AG04449 (cell line): ENCODE measurements around the gene C16orf90.

ENCODE experiments used
- CTCF ChIA-PET: fragments of 350-600 bp; formaldehyde crosslinking; extraction: SDS; loops from one replicate; lab custom pipeline; 2021; ENCODE audit warnings: antibody characterized with exemption; lab: Yijun Ruan, JAX
- POLR2A ChIA-PET: fragments of 400-600, 350-600 bp; formaldehyde crosslinking; extraction: SDS; loops from one replicate; lab custom pipeline; 2020; ENCODE audit warnings: antibody characterized with exemption, inconsistent platforms; lab: Yijun Ruan, JAX
- DNase-seq: peaks from one replicate; pipeline ENCODE4 v3.0.0-alpha.2; 2010; ENCODE audit warnings: low read depth, low spot score
- H3K4me3 ChIP-seq: 2 replicates; pipeline ENCODE4 v1.5.1; 2011; ENCODE audit warnings: low read depth, mild to moderate bottlenecking, control low read depth, low read length
- TF ChIP-seq, protein P1 (sequence below): IDR thresholded peaks from one replicate; pipeline ENCODE4 v1.5.1; 2011; ENCODE audit warnings: mild to moderate bottlenecking, moderate library complexity, low read length, control low read depth, inconsistent platforms; ENCODE audit not compliant: insufficient read depth; ENCODE audit errors: missing control alignments

Gene C16orf90

DNA sequence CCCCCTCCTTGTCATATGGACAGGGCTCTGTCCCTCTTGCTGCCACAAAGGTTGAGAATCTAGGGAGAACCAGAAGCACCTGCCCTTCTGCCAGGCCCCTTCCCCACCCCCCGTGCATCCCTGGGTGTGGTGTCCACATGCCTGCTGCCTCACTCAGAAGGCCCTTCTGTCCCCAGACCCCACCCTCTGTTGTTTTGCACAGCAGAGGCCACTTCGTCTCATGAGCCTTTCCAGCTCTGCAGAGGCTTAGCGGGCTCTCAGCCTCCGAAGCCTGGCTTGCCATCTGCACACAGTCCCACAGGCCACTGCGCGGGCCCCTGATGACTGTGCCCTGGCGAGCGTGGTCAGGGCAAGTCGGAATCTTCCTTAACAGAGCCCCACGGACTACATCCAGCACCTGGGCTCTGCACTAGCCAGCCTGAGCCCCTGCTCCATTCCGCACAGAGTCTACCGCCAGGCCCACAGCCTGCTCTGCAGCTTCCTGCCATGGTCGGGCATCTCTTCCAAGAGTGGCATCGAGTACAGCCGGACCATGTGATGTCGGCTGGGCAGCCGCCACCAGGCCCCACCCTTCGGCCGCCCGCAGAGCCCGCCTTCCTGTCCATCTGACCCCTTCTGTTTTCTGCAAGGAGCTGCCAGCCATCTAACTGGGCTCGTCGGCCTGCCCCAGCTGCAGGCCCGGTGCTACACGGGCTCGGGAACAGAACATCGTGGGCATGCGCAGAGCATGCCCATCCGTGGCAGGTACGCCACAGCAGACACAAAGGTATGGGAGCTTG is 10.8 kb downstream of the C16orf90 start:
- H3K4me3 ChIP-seq: no peak overlapping the region
- no peak for DNase-seq
- TF ChIP-seq, protein P1, sequence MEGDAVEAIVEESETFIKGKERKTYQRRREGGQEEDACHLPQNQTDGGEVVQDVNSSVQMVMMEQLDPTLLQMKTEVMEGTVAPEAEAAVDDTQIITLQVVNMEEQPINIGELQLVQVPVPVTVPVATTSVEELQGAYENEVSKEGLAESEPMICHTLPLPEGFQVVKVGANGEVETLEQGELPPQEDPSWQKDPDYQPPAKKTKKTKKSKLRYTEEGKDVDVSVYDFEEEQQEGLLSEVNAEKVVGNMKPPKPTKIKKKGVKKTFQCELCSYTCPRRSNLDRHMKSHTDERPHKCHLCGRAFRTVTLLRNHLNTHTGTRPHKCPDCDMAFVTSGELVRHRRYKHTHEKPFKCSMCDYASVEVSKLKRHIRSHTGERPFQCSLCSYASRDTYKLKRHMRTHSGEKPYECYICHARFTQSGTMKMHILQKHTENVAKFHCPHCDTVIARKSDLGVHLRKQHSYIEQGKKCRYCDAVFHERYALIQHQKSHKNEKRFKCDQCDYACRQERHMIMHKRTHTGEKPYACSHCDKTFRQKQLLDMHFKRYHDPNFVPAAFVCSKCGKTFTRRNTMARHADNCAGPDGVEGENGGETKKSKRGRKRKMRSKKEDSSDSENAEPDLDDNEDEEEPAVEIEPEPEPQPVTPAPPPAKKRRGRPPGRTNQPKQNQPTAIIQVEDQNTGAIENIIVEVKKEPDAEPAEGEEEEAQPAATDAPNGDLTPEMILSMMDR: no peak
- CTCF ChIA-PET: interaction anchor here (1.0 to 1.4 kb wide), 2 partner anchors 10 to 20 kb away, joined by 3 read pairs; no protein-coding TSS in a partner anchor
- POLR2A ChIA-PET: no interaction called here

DNA sequence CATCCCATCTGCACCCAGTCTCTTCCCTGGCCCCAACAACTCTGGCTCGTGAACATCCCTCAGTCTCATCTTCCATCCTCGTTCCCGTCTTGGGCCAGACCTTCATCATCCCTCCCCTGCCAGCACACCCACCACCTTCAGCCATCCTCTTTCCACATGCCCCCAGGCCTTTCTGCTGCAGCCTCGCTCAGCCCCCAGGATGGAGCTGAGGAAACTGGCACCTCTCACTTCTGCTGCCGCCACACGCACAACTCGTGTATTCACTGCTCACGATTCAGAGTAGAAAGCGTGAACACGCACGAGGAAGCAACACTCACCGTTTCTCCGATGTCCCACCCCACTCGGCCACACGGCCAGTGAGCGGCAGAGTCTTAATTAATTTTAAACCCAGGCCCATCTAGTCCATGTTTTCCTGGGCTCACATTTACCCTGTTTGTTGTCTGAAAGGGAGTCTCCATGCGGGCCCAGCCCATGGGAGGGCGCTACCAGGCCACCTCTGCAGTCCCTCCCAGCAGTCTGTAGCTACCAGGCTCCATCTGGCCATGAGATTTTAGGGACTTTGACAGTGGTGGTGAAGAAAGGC is 12.5 kb downstream of the C16orf90 start:
- CTCF ChIA-PET: interaction anchor here (1.4 kb wide), 1 partner anchor 12 kb away, joined by 3 read pairs; no protein-coding TSS in a partner anchor
- TF ChIP-seq, protein P1: no peak
- POLR2A ChIA-PET: no interaction called here
- H3K4me3 ChIP-seq: no peak overlapping the region
- DNase-seq: no peak

DNA sequence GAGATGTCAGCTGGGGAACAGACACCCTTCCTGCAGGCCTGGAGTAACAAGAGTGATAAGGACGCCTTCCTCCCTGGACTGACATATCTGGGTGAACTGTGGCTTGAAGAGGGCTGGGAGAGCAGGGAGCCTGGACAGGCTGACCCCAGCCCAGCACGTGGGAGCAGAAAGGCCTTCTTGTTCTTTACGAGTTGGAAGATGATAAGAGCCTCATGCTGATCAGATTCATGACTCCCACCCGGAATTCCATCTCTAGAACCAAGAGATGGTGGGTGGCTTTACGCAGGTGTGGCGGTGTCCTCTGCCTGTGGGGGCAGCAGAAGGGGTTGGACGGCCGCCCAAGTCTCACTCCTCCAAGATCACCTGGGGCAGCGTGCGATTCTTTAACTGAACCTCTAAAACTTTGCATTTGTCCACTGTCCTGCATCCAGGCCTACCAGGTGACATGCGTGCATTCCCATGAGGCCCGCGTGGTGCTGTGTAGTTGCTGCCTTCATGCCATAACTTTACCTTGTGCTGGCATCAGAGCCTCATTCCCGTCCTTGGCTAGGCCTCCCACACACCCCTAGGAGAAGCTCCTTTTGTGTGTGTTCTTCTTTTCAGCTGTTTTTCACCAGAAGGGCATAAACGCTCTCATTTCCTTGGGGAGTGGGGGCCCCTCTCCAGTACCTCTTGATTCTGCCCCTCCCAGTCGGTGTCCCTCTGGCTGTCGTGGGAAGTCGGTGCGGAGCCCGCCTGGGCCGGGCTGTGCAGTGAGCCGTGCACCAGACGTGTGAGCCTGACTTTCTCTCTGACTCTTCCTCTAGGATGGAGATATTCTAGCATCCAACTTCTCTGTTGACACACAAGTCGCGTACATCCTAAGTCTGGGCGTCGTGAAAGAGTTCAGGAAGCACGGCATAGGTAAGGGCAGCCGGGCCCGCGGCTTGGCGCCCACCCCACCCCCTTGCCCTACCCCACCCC is 13.3 kb downstream of the C16orf90 start:
- ChIA-PET POLR2A (no interaction called here), CTCF (no interaction called here)

DNA sequence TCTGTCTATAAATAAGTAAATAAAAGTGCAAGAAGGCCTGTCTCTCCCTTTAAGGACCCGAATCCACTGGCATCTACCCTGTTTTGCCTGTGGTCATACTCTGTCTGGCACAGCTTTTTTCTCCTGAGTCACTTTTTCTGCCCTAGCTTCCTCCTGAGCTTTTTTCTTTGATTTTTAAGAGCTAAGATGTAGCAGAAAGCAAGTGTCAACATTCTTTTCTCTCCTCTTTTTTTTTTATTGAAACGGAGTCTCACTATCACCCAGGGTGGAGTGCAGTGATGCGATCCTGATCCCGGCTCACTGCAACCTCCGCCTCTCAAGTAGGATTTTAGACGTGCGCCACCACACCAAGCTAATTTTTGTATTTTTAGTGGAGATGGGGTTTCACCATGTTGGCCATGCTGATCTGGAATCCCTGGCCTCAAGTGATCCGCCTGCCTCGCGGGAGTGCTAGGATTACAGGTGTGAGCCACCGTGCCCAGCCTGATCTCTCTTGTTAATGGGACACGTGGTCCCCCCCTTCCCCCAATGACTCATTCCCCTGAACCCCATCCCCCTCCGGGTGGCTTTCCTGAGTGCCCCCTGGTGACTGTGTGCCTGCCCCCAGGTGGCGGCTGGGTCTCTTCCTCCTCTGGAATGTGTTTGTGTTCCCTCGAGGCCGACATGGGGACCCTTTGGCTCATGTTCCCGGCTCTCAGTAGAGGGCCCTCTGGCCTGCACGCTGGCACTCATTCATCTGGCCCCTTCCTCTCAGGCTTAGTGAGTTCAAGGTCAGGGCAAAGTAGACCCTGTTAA is 14.2 kb downstream of the C16orf90 start:
- CTCF ChIA-PET: interaction anchor here (1.1 kb wide), 1 partner anchor 9 kb away, joined by 3 read pairs; no protein-coding TSS in a partner anchor

More for the DNA sequence above, 13.3 kb downstream of the C16orf90 start:
- no peak for DNase-seq
- TF ChIP-seq, protein P1: no peak
- H3K4me3 ChIP-seq: no peak overlapping the region

DNA sequence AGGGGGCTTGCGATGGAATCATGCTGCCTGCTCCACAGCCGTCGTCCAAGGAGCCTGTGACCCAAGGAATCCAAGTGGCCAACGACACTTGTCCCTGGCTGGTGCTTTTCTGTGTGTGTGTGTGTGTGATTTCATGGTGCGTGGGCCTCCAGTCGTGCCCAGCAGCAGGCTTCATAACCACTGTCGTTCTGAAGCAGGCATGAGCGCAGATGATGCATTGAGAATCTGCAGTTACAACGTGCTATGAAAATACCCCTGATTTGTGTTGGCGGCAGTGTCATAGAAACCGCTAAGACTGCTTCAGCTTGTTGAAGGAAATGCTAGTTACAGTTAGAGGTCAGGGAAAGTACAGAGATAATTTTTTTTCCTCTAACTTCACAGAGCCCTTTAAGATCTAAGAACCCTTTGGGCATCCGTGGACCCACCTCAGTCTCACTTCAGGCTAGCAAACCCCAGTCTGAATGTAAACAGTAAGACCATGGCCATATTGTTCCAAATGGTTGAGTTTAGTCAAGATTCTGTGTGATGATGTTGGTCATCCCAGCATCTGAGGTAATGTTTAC is 15.6 kb downstream of the C16orf90 start:
- H3K4me3 ChIP-seq: no peak overlapping the region
- ChIA-PET POLR2A (no interaction called here), CTCF (no interaction called here)
- no peak for DNase-seq
- TF ChIP-seq, protein P1: no peak

More for the DNA sequence above, 14.2 kb downstream of the C16orf90 start:
- TF ChIP-seq, protein P1: no peak
- no peak overlapping the region for H3K4me3 ChIP-seq
- no peak for DNase-seq
- POLR2A ChIA-PET: interaction anchor here (0.6 kb wide), 1 partner anchor 31 kb away, joined by 4 read pairs; no protein-coding TSS in a partner anchor
